ENCODE data around the gene IL18. TPM values are rescaled to one million over a fixed set of nuclear protein-coding genes. Genes with fewer than 3 reads are reported as not detected.

Gene IL18
- polyA plus RNA-seq, 1 donor from 2014 or later: not detected

Small RNA genes within 50 kb of the gene (small RNA-seq; reads per million reads assigned to genes)
- gene MRPS36P4: 0 reads per million in 3 experiments

Other genes starting within 250 kb of the IL18 start
- gene C11orf52, start 245.2 kb downstream of the IL18 start, polyA plus RNA-seq: not detected in 2 replicates
- gene DIXDC1, start 226.8 kb downstream of the IL18 start, polyA plus RNA-seq: 54.6 and 59.9 TPM in 2 replicates
- gene DLAT, start 138.7 kb downstream of the IL18 start, polyA plus RNA-seq: 38.3 and 41.1 TPM in 2 replicates
- 4.7 and 12.2 TPM in 2 replicates for gene PIH1D2, start 90.1 kb downstream of the IL18 start, polyA plus RNA-seq
- gene NKAPD1, start 89.8 kb downstream of the IL18 start, polyA plus RNA-seq: 37.0 and 37.7 TPM in 2 replicates
- gene TIMM8B, start 77.3 kb downstream of the IL18 start, polyA plus RNA-seq: 121 and 139 TPM in 2 replicates
- 34.7 and 40.3 TPM in 2 replicates for gene SDHD, start 77.2 kb downstream of the IL18 start, polyA plus RNA-seq
- 0.36 and 0.51 TPM in 2 replicates for gene TEX12, start 3.3 kb upstream of the IL18 start, polyA plus RNA-seq
- gene BCO2, start 11.4 kb upstream of the IL18 start, polyA plus RNA-seq: 6.7 and 7.4 TPM in 2 replicates
- gene PTS, start 62.3 kb upstream of the IL18 start, polyA plus RNA-seq: 134 and 160 TPM in 2 replicates
- not detected in 2 replicates for gene PLET1, start 96.8 kb upstream of the IL18 start, polyA plus RNA-seq